PC-9 (cell line): ENCODE results near the gene MAP3K13. TPM values are rescaled to one million over a fixed set of nuclear protein-coding genes. Genes with fewer than 3 reads are reported as not detected.

Experiments used
- Bru-seq: library from RNA; stranded (reverse); fragments of 400-500 nt; gene quantifications from one replicate; lab custom pipeline; 2021; lab: Mats Ljungman, UMichigan
- BruChase-seq, 2 experiments: library from RNA; stranded (reverse); fragments of 400-500 nt; gene quantifications; one replicate each; lab custom pipeline; 2021; lab: Mats Ljungman, UMichigan
- BruUV-seq: library from RNA; stranded (reverse); fragments of 400-500 nt; replicated peaks from 2 replicates; lab custom pipeline; 2021; lab: Mats Ljungman, UMichigan
- CTCF ChIA-PET: fragments of 300-600 bp; sonication (Branson Sonifier 250); formaldehyde crosslinking; loops from one replicate; lab custom pipeline; 2022; ENCODE audit warnings: antibody characterized with exemption; lab: Charles Lee
- POLR2A ChIA-PET: fragments of 300-600 bp; sonication (Branson Sonifier 250); formaldehyde crosslinking; loops from one replicate; lab custom pipeline; 2022; ENCODE audit warnings: antibody characterized with exemption; ENCODE audit not compliant: unreplicated experiment; lab: Charles Lee
- DNase-seq, 2 experiments: peaks; one replicate each; pipeline versions ENCODE4 v3.0.0 to v3.0.0-alpha.2; 2015 to 2022; ENCODE audit warnings: mixed read lengths in 1 of 2
- H2AFZ ChIP-seq: fragments of 200-600 bp; sonication (generic); 2 replicates; pipeline ENCODE4 v1.8.1; 2017; ENCODE audit warnings: antibody characterized with exemption
- H3F3A ChIP-seq: fragments of 200-600 bp; sonication (generic); 2 replicates; pipeline ENCODE4 v1.8.1; 2017; ENCODE audit warnings: antibody characterized with exemption, mild to moderate bottlenecking, low read depth; ENCODE audit not compliant: insufficient read depth
- H3K27ac ChIP-seq: fragments of 200-600 bp; sonication (generic); 2 replicates; pipeline ENCODE4 v1.6.1; 2016; ENCODE audit warnings: mixed run types
- H3K27me3 ChIP-seq: fragments of 200-600 bp; sonication (generic); 2 replicates; pipeline ENCODE4 v1.6.1; 2016; ENCODE audit warnings: low read depth, mixed run types; ENCODE audit not compliant: insufficient read depth
- H3K36me3 ChIP-seq: fragments of 200-600 bp; sonication (generic); 2 replicates; pipeline ENCODE4 v1.6.1; 2016; ENCODE audit warnings: low read depth, mixed run types
- H3K4me1 ChIP-seq: fragments of 200-600 bp; sonication (generic); replicated peaks from 2 replicates; pipeline ENCODE4 v1.6.1; 2016; ENCODE audit warnings: mixed run types; ENCODE audit not compliant: insufficient read depth
- H3K4me2 ChIP-seq: fragments of 200-600 bp; sonication (generic); 2 replicates; pipeline ENCODE4 v1.6.1; 2017; ENCODE audit warnings: mixed run types
- H3K4me3 ChIP-seq: fragments of 200-600 bp; sonication (generic); 2 replicates; pipeline ENCODE4 v1.6.1; 2016; ENCODE audit warnings: mixed run types
- H3K79me2 ChIP-seq: fragments of 200-600 bp; sonication (generic); 2 replicates; pipeline ENCODE4 v1.6.1; 2017; ENCODE audit warnings: low read depth, mixed run types
- H3K9me2 ChIP-seq: fragments of 200-600 bp; sonication (generic); 2 replicates; pipeline ENCODE4 v1.8.1; 2017; ENCODE audit warnings: mild to moderate bottlenecking; ENCODE audit not compliant: insufficient read depth
- H3K9me3 ChIP-seq: fragments of 200-600 bp; sonication (generic); 2 replicates; pipeline ENCODE4 v1.8.1; 2016; ENCODE audit warnings: low read depth; ENCODE audit not compliant: insufficient read depth
- H4K20me1 ChIP-seq: fragments of 200-600 bp; sonication (generic); 2 replicates; pipeline ENCODE4 v1.8.1; 2017; ENCODE audit not compliant: insufficient read depth
- CTCF ChIP-seq: fragments of 200-600 bp; sonication (generic); conservative IDR thresholded peaks from 2 replicates; pipeline ENCODE4 v1.6.1; 2017; ENCODE audit warnings: mixed run types, antibody characterized with exemption, mild to moderate bottlenecking, moderate library complexity
- EZH2 ChIP-seq: fragments of 200-600 bp; sonication (generic); IDR thresholded peaks from 2 replicates; pipeline ENCODE4 v1.8.0; 2017; ENCODE audit warnings: antibody characterized with exemption, low read depth
- intact Hi-C: fragments of 100-400 bp; cut with micrococcal nuclease; formaldehyde crosslinking; loops from one replicate; pipeline ENCODE4 v1.10.0; 2022; ENCODE audit not compliant: unreplicated experiment
- long read RNA-seq: library from polyadenylated mRNA; stranded (forward); transcript quantifications from one replicate; pipeline ENCODE4 v2.0.0, GENCODE V29; 2022
- total RNA-seq: library from RNA; stranded (reverse); gene quantifications from 2 replicates; pipeline ENCODE4 v1.2.3, GENCODE V29; 2021

The MAP3K13 gene
- total RNA-seq (42.2 and 65.5 TPM in 2 replicates), Bru-seq, nascent RNA (percentile 71 among the genes with signal in this experiment), BruChase-seq, experiment 1, labeled RNA remaining after a 2-hour chase (percentile 85 among the genes with signal in this experiment), BruChase-seq, experiment 2, labeled RNA remaining after a 6-hour chase (percentile 69 among the genes with signal in this experiment)
- long read RNA-seq, transcript MAP3K13-207 (2 exons, 388 nt), result minor isoform, 7 of 185 reads
- long read RNA-seq, transcript MAP3K13-212 (3 exons, 1,681 nt), result major isoform, 161 of 185 reads
- long read RNA-seq, partial matches to known transcripts, result 0 of 185 reads
- long read RNA-seq, other reads (novel, unspliced or antisense), result 12 of 185 reads

GRCh38 chr3:185362850-185363661 lies at the start of gene MAP3K13:
Gene MAP3K13 (plus strand): TSS chr3:185363136. CDS start chr3:185428582, 65,446 bp downstream.
- ChIA-PET POLR2A (no interaction called here), CTCF (interaction anchor here (0.6 to 1.2 kb wide), 3 partner anchors 10 to 279 kb away, joined by 3 to 7 read pairs (median 3); no protein-coding TSS in a partner anchor)
- no peaks in the 10 kb centered on the region for H3K9me2 ChIP-seq
- peak within 1 kb of the TSS; percentile 66 for H3K4me3 ChIP-seq
- H2AFZ ChIP-seq, result peak within 1 kb of the TSS; percentile 89
- H3K4me1 ChIP-seq, result peaks cover 24% of the 10 kb centered on the region
- H3K36me3 ChIP-seq, result no peaks in the 10 kb centered on the region
- no peaks in the 10 kb centered on the region for H3K27me3 ChIP-seq
- H3K79me2 ChIP-seq, result no peaks in the 10 kb centered on the region
- H3F3A ChIP-seq, result peaks cover 14% of the 10 kb centered on the region
- H3K4me2 ChIP-seq, result peak within 1 kb of the TSS; percentile 93
- TSS peak; percentile 66 for BruUV-seq
- DNase-seq, result peak; percentile 83 to 99
- TF ChIP-seq CTCF (no peak), EZH2 (no peak)
- peak within 1 kb of the TSS; percentile 55 for H3K27ac ChIP-seq
- H3K9me3 ChIP-seq, result no peaks in the 10 kb centered on the region
- intact Hi-C loops, result loop anchor here (1.0 to 10.0 kb wide), 2 partner anchors 46 to 132 kb away; partner anchors contain the start of gene TMEM41A
- H4K20me1 ChIP-seq, result no peaks in the 10 kb centered on the region

DNA sequence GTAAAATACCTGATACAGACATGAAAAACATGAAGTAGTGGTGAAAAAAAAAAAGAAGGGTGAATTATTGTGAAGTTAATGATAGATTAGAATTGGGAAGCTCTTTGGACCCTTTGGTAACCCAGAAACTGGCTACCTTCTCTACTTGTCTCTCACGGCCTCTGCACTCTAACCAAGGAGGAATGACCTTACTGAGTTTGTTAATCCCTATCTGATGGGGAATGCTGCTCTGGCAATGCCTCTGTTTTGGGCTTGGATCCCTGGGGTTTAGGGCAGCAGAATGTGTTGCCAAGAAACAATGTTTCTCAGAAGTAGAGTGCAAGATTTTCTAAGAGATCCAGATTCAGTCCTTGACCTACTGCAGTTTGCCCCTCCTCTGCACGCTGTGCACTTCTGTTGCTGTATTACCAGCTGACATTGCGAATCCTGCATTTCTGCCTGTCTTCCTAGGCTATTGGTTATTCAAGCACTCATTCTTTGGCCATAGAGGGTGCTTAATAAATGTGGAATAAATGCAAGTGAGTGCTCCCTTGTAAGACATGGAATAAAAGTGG lies 49.2 kb upstream of the MAP3K13 start:
- Histone ChIP-seq H3K4me3 (no peak overlapping the region), H3K4me2 (no peak overlapping the region), H3K27me3 (no peaks in the 10 kb centered on the region), H4K20me1 (no peaks in the 10 kb centered on the region), H3K9me2 (no peaks in the 10 kb centered on the region; the same call in 1 of the 2 replicates), H3K27ac (no peak overlapping the region), H3K4me1 (peaks cover 30% of the 10 kb centered on the region), H2AFZ (no peak overlapping the region), H3F3A (peaks cover 26% of the 10 kb centered on the region), H3K9me3 (peaks cover 14% of the 10 kb centered on the region), H3K79me2 (no peaks in the 10 kb centered on the region), H3K36me3 (peaks cover 9% of the 10 kb centered on the region; the same call in 1 of the 2 replicates)
- intact Hi-C loops, result no loop called here
- ChIA-PET CTCF (interaction anchor here (0.6 kb wide), 1 partner anchor 41 kb away, joined by 15 read pairs; no protein-coding TSS in a partner anchor), POLR2A (no interaction called here)
- DNase-seq, result no peak
- no TSS peak for BruUV-seq
- no peak for TF ChIP-seq EZH2
- TF ChIP-seq CTCF, result no peak
